HepG2 (cell line): ENCODE measurements around the gene HNRNPUL2. TPM values are rescaled to one million over a fixed set of nuclear protein-coding genes. Genes with fewer than 3 reads are reported as not detected.

ENCODE experiments used
- CREB1 ChIP-seq, 2 experiments: fragments of 450-650 bp in 1 of 2; IDR thresholded peaks; 2 replicates each; pipeline ENCODE4 v1.6.1; 2016 to 2017; ENCODE audit warnings: control low read depth in 1 of 2, mild to moderate bottlenecking in 1 of 2, missing compliant biosample characterization in 1 of 2, missing genetic modification characterization in 1 of 2
- ERF ChIP-seq: IDR thresholded peaks from 2 replicates; pipeline ENCODE4 v1.6.1; 2018; ENCODE audit warnings: missing biosample characterization, missing genetic modification reagents
- IKZF4 ChIP-seq: sonication (generic); formaldehyde crosslinking; IDR thresholded peaks from 2 replicates; pipeline ENCODE4 v1.5.1; 2020; ENCODE audit warnings: borderline replicate concordance, mild to moderate bottlenecking, low read depth, missing genetic modification reagents; ENCODE audit errors: not compliant biosample characterization
- ONECUT2 ChIP-seq: sonication (generic); formaldehyde crosslinking; IDR thresholded peaks from 2 replicates; pipeline ENCODE4 v1.4.0; 2020; ENCODE audit warnings: missing genetic modification reagents
- RFXAP ChIP-seq: sonication (generic); formaldehyde crosslinking; IDR thresholded peaks from 2 replicates; pipeline ENCODE4 v1.4.0; 2020; ENCODE audit warnings: missing genetic modification reagents, borderline replicate concordance
- ZNF747 ChIP-seq: sonication (generic); formaldehyde crosslinking; IDR thresholded peaks from 2 replicates; pipeline ENCODE4 v1.8.1; 2023; ENCODE audit warnings: missing genetic modification reagents, mild to moderate bottlenecking, borderline replicate concordance
- ZNF879 ChIP-seq: sonication (generic); formaldehyde crosslinking; IDR thresholded peaks from 2 replicates; pipeline ENCODE4 v1.8.1; 2023; ENCODE audit warnings: missing genetic modification reagents
- polyA plus RNA-seq, 8 experiments: library from polyadenylated mRNA; depleted of rRNA in 3 of 8; stranded (reverse) in 7 of 8; unstranded in 1 of 8; fragments of >200 nt; fragmentation: Illumina TruSeq in 4 of 8; extraction: Trizol in 4 of 8; gene quantifications; 2 replicates each; pipeline versions ENCODE4 v1.2.1 to v1.2.3, GENCODE V29; 2011 to 2016; ENCODE audit warnings: low read depth in 4 of 8, missing spikeins in 1 of 8, mixed read lengths in 1 of 8; ENCODE audit not compliant: insufficient read depth in 1 of 8
- total RNA-seq, 5 experiments: library from RNA; depleted of rRNA; stranded (reverse); fragments of >200 nt; fragmentation: Illumina TruSeq; extraction: Trizol; gene quantifications; 2 replicates each; pipeline ENCODE4 v1.2.3, GENCODE V29; 2016; ENCODE audit warnings: low read depth in 1 of 5
- TF ChIP-seq, protein P1 (sequence below): sonication (generic); formaldehyde crosslinking; IDR thresholded peaks from 2 replicates; pipeline ENCODE4 v1.8.0; 2022; ENCODE audit warnings: low read depth, missing genetic modification reagents
- TF ChIP-seq, protein P2 (sequence below): sonication (generic); formaldehyde crosslinking; IDR thresholded peaks from 2 replicates; pipeline ENCODE4 v1.9.0; 2021; ENCODE audit warnings: missing genetic modification reagents, borderline replicate concordance
- TF ChIP-seq, protein P3 (sequence below): sonication (generic); formaldehyde crosslinking; IDR thresholded peaks from 2 replicates; pipeline ENCODE4 v1.4.0; 2020; ENCODE audit warnings: missing genetic modification reagents, borderline replicate concordance
- TF ChIP-seq, protein P4 (sequence below): sonication (generic); formaldehyde crosslinking; conservative IDR thresholded peaks from 2 replicates; pipeline ENCODE4 v1.8.0; 2022; ENCODE audit warnings: mild to moderate bottlenecking, moderate library complexity, missing genetic modification reagents
- TF ChIP-seq, protein P5 (sequence below): sonication (generic); formaldehyde crosslinking; IDR thresholded peaks from 2 replicates; pipeline ENCODE4 v1.5.1; 2020; ENCODE audit warnings: missing genetic modification reagents, mild to moderate bottlenecking, borderline replicate concordance
- TF ChIP-seq, protein P6 (sequence below): sonication (generic); formaldehyde crosslinking; IDR thresholded peaks from 2 replicates; pipeline ENCODE4 v1.8.0; 2022; ENCODE audit warnings: missing genetic modification reagents, low read depth, mild to moderate bottlenecking, borderline replicate concordance

The HNRNPUL2 gene
- total and polyA plus RNA-seq, 2 of the 13 experiments (the other 11 are each of a cell fraction or from before 2014, with no cell fraction given), result 8.4 to 9.6 TPM

DNA sequence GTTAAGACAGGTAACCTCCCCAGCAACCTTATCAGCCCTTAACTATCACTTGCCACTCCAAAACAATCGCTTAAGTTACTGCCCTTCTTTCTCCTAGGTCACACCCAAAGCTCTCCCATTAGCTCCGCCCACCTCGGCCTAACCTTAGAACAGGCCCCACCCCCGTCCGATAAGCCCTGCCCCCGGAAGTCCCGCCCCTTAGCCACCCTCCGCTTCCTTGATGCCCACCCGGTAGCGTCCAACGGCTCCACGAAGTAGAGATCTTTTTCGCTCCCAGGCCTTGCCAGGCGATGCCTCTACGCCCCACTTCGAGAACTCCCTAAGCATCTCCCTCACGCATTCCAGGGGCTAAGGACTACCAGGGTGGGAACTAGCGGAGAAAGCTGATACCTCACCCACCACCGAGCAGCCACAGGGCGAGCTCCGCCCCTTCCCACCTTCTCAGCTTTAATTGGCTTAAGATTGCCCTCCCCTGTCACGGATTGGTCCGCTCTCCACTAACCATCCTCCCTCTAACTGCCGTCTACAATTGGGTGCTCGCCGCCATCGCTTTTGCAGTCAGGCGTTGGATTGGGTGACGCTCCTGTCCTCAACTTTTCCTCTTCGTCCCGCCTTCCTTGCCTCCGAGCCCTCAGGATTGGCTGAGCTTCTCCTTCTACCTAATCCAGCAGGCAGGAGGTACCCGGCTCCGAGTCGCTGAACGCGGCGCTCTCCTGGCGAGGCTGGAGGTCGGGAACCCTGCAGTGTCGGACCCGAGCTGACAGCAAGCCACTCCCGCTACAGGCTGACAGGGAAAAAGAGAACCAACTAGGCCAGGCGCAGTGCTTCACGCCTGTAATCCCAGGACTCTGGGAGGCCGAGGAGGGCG lies 26.7 kb upstream of the HNRNPUL2 start, which contains the start of gene ZBTB3 (continued):
- TF ChIP-seq, protein P1, sequence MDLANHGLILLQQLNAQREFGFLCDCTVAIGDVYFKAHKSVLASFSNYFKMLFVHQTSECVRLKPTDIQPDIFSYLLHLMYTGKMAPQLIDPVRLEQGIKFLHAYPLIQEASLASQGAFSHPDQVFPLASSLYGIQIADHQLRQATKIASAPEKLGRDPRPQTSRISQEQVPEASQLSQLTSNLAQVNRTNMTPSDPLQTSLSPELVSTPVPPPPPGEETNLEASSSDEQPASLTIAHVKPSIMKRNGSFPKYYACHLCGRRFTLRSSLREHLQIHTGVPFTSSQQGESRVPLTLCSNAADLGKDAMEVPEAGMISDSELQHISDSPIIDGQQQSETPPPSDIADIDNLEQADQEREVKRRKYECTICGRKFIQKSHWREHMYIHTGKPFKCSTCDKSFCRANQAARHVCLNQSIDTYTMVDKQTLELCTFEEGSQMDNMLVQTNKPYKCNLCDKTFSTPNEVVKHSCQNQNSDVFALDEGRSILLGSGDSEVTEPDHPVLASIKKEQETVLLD, result 0 out of 2 replicates have a peak, but pooled peaks have one; percentile 26
- TF ChIP-seq, protein P2, sequence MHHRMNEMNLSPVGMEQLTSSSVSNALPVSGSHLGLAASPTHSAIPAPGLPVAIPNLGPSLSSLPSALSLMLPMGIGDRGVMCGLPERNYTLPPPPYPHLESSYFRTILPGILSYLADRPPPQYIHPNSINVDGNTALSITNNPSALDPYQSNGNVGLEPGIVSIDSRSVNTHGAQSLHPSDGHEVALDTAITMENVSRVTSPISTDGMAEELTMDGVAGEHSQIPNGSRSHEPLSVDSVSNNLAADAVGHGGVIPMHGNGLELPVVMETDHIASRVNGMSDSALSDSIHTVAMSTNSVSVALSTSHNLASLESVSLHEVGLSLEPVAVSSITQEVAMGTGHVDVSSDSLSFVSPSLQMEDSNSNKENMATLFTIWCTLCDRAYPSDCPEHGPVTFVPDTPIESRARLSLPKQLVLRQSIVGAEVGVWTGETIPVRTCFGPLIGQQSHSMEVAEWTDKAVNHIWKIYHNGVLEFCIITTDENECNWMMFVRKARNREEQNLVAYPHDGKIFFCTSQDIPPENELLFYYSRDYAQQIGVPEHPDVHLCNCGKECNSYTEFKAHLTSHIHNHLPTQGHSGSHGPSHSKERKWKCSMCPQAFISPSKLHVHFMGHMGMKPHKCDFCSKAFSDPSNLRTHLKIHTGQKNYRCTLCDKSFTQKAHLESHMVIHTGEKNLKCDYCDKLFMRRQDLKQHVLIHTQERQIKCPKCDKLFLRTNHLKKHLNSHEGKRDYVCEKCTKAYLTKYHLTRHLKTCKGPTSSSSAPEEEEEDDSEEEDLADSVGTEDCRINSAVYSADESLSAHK (CRISPR knock-in tag), result no peak
- TF ChIP-seq ZNF879 (CRISPR knock-in tag), result no peak
- peak; percentile 13 for TF ChIP-seq ERF (CRISPR knock-in tag)
- TF ChIP-seq RFXAP (CRISPR knock-in tag), result 0 out of 2 replicates have a peak, but pooled peaks have one; percentile 62
- TF ChIP-seq, protein P3, sequence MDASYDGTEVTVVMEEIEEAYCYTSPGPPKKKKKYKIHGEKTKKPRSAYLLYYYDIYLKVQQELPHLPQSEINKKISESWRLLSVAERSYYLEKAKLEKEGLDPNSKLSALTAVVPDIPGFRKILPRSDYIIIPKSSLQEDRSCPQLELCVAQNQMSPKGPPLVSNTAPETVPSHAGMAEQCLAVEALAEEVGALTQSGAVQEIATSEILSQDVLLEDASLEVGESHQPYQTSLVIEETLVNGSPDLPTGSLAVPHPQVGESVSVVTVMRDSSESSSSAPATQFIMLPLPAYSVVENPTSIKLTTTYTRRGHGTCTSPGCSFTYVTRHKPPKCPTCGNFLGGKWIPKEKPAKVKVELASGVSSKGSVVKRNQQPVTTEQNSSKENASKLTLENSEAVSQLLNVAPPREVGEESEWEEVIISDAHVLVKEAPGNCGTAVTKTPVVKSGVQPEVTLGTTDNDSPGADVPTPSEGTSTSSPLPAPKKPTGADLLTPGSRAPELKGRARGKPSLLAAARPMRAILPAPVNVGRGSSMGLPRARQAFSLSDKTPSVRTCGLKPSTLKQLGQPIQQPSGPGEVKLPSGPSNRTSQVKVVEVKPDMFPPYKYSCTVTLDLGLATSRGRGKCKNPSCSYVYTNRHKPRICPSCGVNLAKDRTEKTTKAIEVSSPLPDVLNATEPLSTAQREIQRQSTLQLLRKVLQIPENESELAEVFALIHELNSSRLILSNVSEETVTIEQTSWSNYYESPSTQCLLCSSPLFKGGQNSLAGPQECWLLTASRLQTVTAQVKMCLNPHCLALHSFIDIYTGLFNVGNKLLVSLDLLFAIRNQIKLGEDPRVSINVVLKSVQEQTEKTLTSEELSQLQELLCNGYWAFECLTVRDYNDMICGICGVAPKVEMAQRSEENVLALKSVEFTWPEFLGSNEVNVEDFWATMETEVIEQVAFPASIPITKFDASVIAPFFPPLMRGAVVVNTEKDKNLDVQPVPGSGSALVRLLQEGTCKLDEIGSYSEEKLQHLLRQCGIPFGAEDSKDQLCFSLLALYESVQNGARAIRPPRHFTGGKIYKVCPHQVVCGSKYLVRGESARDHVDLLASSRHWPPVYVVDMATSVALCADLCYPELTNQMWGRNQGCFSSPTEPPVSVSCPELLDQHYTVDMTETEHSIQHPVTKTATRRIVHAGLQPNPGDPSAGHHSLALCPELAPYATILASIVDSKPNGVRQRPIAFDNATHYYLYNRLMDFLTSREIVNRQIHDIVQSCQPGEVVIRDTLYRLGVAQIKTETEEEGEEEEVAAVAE (CRISPR knock-in tag), result 0 out of 2 replicates have a peak, but pooled peaks have one; percentile 38
- TF ChIP-seq IKZF4 (CRISPR knock-in tag), result peak; percentile 61
- TF ChIP-seq ZNF747 (CRISPR knock-in tag), result no peak; the same call in 1 of the 2 replicates
- peak; percentile 85 for TF ChIP-seq CREB1 (IDR thresholded peaks at IDR 0.05)
- TF ChIP-seq CREB1 (CRISPR knock-in tag; IDR thresholded peaks at IDR 0.05), result peak; percentile 73
- TF ChIP-seq, protein P4, sequence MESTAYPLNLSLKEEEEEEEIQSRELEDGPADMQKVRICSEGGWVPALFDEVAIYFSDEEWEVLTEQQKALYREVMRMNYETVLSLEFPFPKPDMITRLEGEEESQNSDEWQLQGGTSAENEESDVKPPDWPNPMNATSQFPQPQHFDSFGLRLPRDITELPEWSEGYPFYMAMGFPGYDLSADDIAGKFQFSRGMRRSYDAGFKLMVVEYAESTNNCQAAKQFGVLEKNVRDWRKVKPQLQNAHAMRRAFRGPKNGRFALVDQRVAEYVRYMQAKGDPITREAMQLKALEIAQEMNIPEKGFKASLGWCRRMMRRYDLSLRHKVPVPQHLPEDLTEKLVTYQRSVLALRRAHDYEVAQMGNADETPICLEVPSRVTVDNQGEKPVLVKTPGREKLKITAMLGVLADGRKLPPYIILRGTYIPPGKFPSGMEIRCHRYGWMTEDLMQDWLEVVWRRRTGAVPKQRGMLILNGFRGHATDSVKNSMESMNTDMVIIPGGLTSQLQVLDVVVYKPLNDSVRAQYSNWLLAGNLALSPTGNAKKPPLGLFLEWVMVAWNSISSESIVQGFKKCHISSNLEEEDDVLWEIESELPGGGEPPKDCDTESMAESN (CRISPR knock-in tag), result no peak
- no peak for TF ChIP-seq ONECUT2 (CRISPR knock-in tag)
- TF ChIP-seq, protein P5, sequence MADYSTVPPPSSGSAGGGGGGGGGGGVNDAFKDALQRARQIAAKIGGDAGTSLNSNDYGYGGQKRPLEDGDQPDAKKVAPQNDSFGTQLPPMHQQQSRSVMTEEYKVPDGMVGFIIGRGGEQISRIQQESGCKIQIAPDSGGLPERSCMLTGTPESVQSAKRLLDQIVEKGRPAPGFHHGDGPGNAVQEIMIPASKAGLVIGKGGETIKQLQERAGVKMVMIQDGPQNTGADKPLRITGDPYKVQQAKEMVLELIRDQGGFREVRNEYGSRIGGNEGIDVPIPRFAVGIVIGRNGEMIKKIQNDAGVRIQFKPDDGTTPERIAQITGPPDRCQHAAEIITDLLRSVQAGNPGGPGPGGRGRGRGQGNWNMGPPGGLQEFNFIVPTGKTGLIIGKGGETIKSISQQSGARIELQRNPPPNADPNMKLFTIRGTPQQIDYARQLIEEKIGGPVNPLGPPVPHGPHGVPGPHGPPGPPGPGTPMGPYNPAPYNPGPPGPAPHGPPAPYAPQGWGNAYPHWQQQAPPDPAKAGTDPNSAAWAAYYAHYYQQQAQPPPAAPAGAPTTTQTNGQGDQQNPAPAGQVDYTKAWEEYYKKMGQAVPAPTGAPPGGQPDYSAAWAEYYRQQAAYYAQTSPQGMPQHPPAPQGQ (CRISPR knock-in tag), result no peak
- TF ChIP-seq, protein P6, sequence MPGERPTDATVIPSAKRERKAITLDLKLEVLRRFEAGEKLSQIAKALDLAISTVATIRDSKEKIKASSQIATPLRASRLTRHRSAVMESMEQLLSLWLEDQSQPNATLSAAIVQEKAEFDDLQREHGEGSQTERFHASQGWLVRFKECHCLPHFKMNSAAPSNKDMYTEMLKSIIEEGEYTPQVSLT (CRISPR knock-in tag), result no peak
